Type B pancreatic cell (in vitro differentiated cells): ENCODE data around the gene SCNM1. TPM values are rescaled to one million over a fixed set of nuclear protein-coding genes. Genes with fewer than 3 reads are reported as not detected.

Source experiments
- DNase-seq: peaks from one replicate; pipeline ENCODE4 v3.0.0; 2021; ENCODE audit warnings: mixed read lengths; ENCODE audit not compliant: unreplicated experiment; ENCODE audit errors: extremely low spot score
- H3K27ac Mint-ChIP-seq: 2 replicates; pipeline ENCODE4 v1.8.0; 2021; ENCODE audit warnings: mild to moderate bottlenecking, mixed read lengths
- H3K27me3 Mint-ChIP-seq: 2 replicates; pipeline ENCODE4 v1.8.0; 2021; ENCODE audit warnings: mixed read lengths
- H3K36me3 Mint-ChIP-seq: 2 replicates; pipeline ENCODE4 v1.8.0; 2021; ENCODE audit warnings: mixed read lengths
- H3K4me1 Mint-ChIP-seq: one replicate; pipeline ENCODE4 v1.8.0; 2021; ENCODE audit warnings: mixed read lengths; ENCODE audit not compliant: unreplicated experiment
- H3K4me3 Mint-ChIP-seq: 2 replicates; pipeline ENCODE4 v1.8.0; 2021; ENCODE audit warnings: mild to moderate bottlenecking, mixed read lengths
- H3K9me3 Mint-ChIP-seq: 2 replicates; pipeline ENCODE4 v1.8.0; 2021; ENCODE audit warnings: mixed read lengths
- CTCF ChIP-seq: fragments of 200-600 bp; sonication (generic); conservative IDR thresholded peaks from 2 replicates; pipeline ENCODE4 v1.5.0; 2021; ENCODE audit warnings: antibody characterized with exemption, mild to moderate bottlenecking
- total RNA-seq: library from RNA; stranded (reverse); gene quantifications from 2 replicates; pipeline ENCODE4 v1.2.1, GENCODE V29; 2021; ENCODE audit warnings: low replicate concordance

The SCNM1 gene
- total RNA-seq, 1 donor from 2014 or later = 39.3 TPM

- no peak for TF ChIP-seq CTCF
- no peak for DNase-seq
- H3K9me3 Mint-ChIP-seq = no peaks in the 10 kb centered on the region
- no peaks in the 10 kb centered on the region for H3K4me1 Mint-ChIP-seq
- H3K36me3 Mint-ChIP-seq = peaks cover 12% of the 10 kb centered on the region
- H3K27me3 Mint-ChIP-seq = peaks cover 26% of the 10 kb centered on the region
- H3K4me3 Mint-ChIP-seq = peak overlapping the region; percentile 88
- H3K27ac Mint-ChIP-seq = no peak overlapping the region
Measured at GRCh38 chr1:151132335-151133017, 33.5 kb upstream of the SCNM1 start.

GRCh38 chr1:151133018-151133806 is 32.7 kb upstream of the SCNM1 start:
- no peak overlapping the region for H3K4me3 Mint-ChIP-seq
- DNase-seq = no peak
- H3K27ac Mint-ChIP-seq = no peak overlapping the region
- no peaks in the 10 kb centered on the region for H3K9me3 Mint-ChIP-seq
- TF ChIP-seq CTCF = no peak
- H3K4me1 Mint-ChIP-seq = no peaks in the 10 kb centered on the region
- H3K27me3 Mint-ChIP-seq = peaks cover 26% of the 10 kb centered on the region
- peaks cover 12% of the 10 kb centered on the region for H3K36me3 Mint-ChIP-seq

GRCh38 chr1:151134396-151134795 is 31.5 kb upstream of the SCNM1 start:
- no peak overlapping the region for H3K27ac Mint-ChIP-seq
- peaks cover 12% of the 10 kb centered on the region for H3K36me3 Mint-ChIP-seq
- no peaks in the 10 kb centered on the region for H3K4me1 Mint-ChIP-seq
- H3K27me3 Mint-ChIP-seq = peaks cover 26% of the 10 kb centered on the region
- H3K4me3 Mint-ChIP-seq = peak overlapping the region; percentile 44
- TF ChIP-seq CTCF = no peak
- DNase-seq = no peak
- no peaks in the 10 kb centered on the region for H3K9me3 Mint-ChIP-seq

- peaks cover 12% of the 10 kb centered on the region for H3K36me3 Mint-ChIP-seq
- peaks cover 26% of the 10 kb centered on the region for H3K27me3 Mint-ChIP-seq
- no peaks in the 10 kb centered on the region for H3K4me1 Mint-ChIP-seq
- no peak overlapping the region for H3K4me3 Mint-ChIP-seq
- H3K27ac Mint-ChIP-seq = no peak overlapping the region
- no peak for TF ChIP-seq CTCF
- no peaks in the 10 kb centered on the region for H3K9me3 Mint-ChIP-seq
- DNase-seq = no peak
Measured at GRCh38 chr1:151134991-151135390, 31.0 kb upstream of the SCNM1 start.

GRCh38 chr1:151135433-151136385 is 30.2 kb upstream of the SCNM1 start:
- no peaks in the 10 kb centered on the region for H3K4me1 Mint-ChIP-seq
- peaks cover 22% of the 10 kb centered on the region for H3K27me3 Mint-ChIP-seq
- DNase-seq = no peak
- peaks cover 12% of the 10 kb centered on the region for H3K36me3 Mint-ChIP-seq
- H3K27ac Mint-ChIP-seq = no peak overlapping the region
- no peak overlapping the region for H3K4me3 Mint-ChIP-seq
- TF ChIP-seq CTCF = no peak
- H3K9me3 Mint-ChIP-seq = no peaks in the 10 kb centered on the region
